Activated naive CD8-positive, alpha-beta T cell treated with anti-CD3 and anti-CD28 coated beads for 36 hours (primary cell): ENCODE measurements around the gene CACNA1H. TPM values are rescaled to one million over a fixed set of nuclear protein-coding genes. Genes with fewer than 3 reads are reported as not detected.
"Not testable (repeated sequence)": the region's sequence is repeated elsewhere in the genome, so short reads cannot be mapped to it uniquely, and the experiment has no call there.

ENCODE experiments used
- DNase-seq: peaks from one replicate; pipeline ENCODE4 v3.0.0; 2021
- H3K27ac Mint-ChIP-seq: one replicate; pipeline ENCODE4 v1.8.0; 2022; ENCODE audit warnings: mild to moderate bottlenecking, moderate library complexity, mixed read lengths
- H3K27me3 Mint-ChIP-seq: one replicate; pipeline ENCODE4 v1.8.0; 2022; ENCODE audit warnings: mild to moderate bottlenecking, mixed read lengths
- H3K36me3 Mint-ChIP-seq: one replicate; pipeline ENCODE4 v1.8.0; 2021; ENCODE audit warnings: mild to moderate bottlenecking, mixed read lengths
- H3K4me1 Mint-ChIP-seq: one replicate; pipeline ENCODE4 v1.8.0; 2021; ENCODE audit warnings: mixed read lengths
- H3K4me3 Mint-ChIP-seq: one replicate; pipeline ENCODE4 v1.8.0; 2022; ENCODE audit warnings: mild to moderate bottlenecking, moderate library complexity, mixed read lengths
- H3K9me3 Mint-ChIP-seq: one replicate; pipeline ENCODE4 v1.8.0; 2022; ENCODE audit warnings: mixed read lengths
- total RNA-seq, 2 experiments: library from RNA; stranded (reverse); gene quantifications; one replicate each; pipeline ENCODE4 v1.2.3, GENCODE V29; 2021

CACNA1H gene
- total RNA-seq, 2 experiments from 2014 or later = 0.32 to 0.35 TPM

DNA sequence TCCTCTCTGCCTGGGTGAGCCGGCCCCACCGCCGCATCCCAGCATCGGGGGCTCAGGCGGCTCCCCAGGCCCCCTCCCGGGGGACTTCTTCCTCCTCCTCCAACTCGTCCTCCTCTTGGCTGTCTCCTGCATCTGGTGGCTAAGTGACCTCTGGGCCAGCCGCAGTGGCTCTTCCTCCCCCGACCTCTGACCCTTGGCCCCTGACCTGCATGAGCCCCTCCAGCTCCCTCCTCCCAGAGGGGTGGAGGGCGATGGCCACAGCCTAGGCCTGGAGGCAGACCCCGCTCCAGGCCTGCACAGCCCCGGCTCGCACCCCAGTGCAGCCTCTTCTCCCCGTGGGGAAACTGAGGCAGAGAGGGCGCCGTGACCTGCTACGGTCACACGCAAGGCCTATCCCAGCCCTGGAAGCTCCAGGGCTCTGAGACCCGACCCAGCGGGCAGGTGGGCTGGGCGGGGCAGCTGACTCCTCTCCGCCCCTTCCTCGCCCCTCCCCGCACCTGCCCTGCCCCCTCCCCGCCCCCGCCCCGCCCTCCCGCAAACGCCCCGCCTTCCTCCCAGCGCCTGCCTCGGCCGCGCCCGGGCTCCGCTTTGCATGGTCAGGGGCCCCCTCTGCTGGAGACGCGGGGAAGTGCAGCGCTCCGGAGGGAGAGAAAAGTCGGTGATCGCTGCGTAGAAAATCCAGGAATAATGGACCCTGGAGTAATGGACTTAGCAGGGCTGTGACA is 96.3 kb downstream of the CACNA1H start:
- not testable (repeated sequence) for H3K9me3 Mint-ChIP-seq

DNA sequence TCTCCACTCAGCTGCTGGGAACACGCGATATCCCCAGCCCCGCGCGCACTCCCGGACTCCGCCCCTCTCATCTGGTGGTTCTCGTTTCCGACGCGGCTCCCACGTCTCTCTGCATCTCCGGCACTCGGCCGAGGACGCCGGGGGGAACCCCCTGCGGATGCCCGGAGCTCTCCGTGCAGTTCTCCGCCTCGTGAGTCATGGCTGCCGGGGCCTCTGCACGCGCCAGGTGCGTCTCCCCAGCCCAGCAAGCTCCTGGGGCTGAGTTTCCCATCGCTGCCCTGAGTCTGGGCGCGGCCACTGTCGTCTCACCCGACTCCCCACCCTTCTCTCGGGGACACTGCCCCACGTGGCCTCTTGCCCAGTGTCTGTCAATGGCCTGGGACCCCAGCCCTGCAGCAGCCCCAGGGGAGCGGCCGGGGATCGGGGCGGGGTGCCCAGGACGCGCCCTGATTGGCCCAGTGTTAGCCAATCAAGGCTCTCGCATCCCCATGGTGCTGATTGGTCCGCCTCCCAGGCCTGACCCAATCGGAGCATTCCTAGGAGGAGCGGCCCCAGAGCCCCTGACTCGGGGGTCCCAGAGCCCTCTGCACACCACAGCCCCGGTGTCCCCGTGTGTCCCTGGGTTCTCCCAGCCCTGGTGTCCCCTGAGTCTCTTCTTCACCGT is 100.9 kb downstream of the CACNA1H start:
- not testable (repeated sequence) for H3K27me3 Mint-ChIP-seq, H3K27ac Mint-ChIP-seq, H3K36me3 Mint-ChIP-seq, H3K4me3 Mint-ChIP-seq, H3K4me1 Mint-ChIP-seq, DNase-seq, H3K9me3 Mint-ChIP-seq

More for the DNA sequence above, 96.3 kb downstream of the CACNA1H start:
- DNase-seq, H3K27ac Mint-ChIP-seq, H3K4me1 Mint-ChIP-seq, H3K4me3 Mint-ChIP-seq, H3K36me3 Mint-ChIP-seq: not testable (repeated sequence)
- H3K27me3 Mint-ChIP-seq = peaks cover 24% of the 10 kb centered on the region

DNA sequence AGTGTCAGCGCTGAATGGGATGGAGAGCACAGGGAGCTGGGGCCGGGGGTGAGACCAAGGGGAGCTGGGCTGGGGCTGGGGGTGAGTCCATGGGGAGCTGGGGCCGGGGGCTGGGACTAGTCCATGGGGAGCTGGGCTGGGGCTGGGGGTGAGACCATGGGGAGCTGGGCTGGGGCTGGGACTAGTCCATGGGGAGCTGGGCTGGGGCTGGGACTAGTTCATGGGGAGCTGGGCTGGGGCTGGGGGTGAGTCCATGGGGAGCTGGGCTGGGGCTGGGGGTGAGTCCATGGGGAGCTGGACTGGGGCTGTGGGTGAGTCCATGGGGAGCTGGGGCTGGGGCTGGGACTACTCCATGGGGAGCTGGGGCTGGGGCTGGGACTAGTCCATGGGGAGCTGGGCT is 101.9 kb downstream of the CACNA1H start:
- H3K4me3 Mint-ChIP-seq = not testable (repeated sequence)

DNA sequence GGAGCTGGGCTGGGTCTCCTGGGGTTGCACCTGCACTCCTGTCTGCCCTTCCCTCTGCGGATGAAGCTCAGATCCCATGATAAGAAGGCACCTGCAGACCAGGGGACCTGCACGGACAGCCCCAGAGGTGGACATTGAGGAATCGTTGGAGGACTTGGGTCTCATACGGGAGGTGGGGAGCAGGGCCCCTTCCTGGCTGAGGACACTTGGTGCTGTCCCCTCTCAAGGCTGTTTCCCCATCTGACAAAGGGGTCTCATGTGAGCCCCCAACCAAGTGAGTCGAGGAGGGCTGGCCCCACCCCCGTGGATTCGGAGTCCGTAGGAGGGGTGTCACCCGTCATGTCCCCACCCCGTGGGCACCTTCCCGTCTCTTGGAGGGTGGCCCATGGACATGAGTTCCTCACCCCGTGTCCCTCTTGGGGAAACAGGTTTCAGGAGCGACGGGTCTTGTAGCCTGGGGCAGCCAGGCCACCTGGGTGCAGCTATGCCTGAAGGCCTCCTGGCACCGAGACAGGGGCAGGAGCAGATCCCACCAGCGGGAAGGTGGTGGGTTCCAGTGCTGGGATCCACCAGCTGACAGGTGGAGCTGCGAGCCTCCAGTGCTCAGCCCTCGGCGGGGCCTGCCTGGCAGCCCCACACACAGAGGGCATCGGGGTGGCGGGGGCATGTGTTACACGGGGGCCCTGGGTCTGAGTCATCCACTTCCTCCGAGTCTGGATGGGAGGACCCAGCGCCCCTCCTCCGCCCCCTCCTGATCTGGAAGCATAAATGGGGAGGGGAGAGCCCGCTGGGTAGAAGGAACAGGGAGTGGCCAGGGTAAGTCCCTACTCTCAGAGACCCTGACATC is 102.6 kb downstream of the CACNA1H start, which contains the start of gene TPSD1:
TSS of gene TPSD1 (plus strand) at position 794 of the 847 bp plus-strand sequence. CDS start 212 bp downstream, outside the sequence.
- H3K9me3 Mint-ChIP-seq, H3K27ac Mint-ChIP-seq, H3K4me3 Mint-ChIP-seq, H3K4me1 Mint-ChIP-seq, DNase-seq, H3K36me3 Mint-ChIP-seq: not testable (repeated sequence)
- peaks cover 18% of the 10 kb centered on the region for H3K27me3 Mint-ChIP-seq

More for the DNA sequence above, 101.9 kb downstream of the CACNA1H start:
- not testable (repeated sequence) for H3K4me1 Mint-ChIP-seq, H3K27ac Mint-ChIP-seq, DNase-seq, H3K36me3 Mint-ChIP-seq, H3K9me3 Mint-ChIP-seq
- H3K27me3 Mint-ChIP-seq = peaks cover 12% of the 10 kb centered on the region

DNA sequence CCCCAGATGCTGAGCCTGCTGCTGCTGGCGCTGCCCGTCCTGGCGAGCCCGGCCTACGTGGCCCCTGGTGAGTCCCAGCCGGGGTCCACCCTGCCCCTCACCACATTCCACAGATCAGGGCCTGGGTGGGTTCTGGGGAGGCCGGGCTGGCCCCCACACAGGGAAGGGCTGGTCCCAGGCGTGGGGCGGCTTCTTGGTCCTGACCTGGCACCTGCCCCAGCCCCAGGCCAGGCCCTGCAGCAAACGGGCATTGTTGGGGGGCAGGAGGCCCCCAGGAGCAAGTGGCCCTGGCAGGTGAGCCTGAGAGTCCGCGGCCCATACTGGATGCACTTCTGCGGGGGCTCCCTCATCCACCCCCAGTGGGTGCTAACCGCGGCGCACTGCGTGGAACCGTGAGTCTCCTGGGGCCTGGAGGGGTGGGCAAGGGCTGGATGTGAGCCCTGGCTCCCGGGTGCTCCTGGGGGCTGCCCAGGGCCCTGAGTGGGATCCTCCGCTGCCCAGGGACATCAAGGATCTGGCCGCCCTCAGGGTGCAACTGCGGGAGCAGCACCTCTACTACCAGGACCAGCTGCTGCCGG is 103.5 kb downstream of the CACNA1H start:
- H3K27me3 Mint-ChIP-seq = peaks cover 24% of the 10 kb centered on the region
- not testable (repeated sequence) for H3K4me3 Mint-ChIP-seq, DNase-seq, H3K4me1 Mint-ChIP-seq, H3K36me3 Mint-ChIP-seq, H3K9me3 Mint-ChIP-seq, H3K27ac Mint-ChIP-seq

DNA sequence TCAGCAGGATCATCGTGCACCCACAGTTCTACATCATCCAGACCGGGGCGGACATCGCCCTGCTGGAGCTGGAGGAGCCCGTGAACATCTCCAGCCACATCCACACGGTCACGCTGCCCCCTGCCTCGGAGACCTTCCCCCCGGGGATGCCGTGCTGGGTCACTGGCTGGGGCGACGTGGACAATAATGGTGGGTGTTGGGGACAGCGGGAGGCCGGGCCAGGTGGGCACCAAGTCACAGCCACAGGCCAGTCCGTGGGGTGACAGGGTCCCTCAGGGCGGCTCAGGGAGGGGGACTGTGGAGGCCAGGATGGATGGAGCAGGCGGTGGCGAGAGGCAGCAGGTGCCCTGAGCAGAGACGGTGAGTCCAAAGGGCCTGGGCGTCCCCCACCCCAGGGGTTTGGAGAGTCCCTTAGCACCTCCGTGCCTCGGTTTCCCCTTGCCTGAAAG is 104.0 kb downstream of the CACNA1H start:
- no peak overlapping the region for H3K27ac Mint-ChIP-seq
- no peak for DNase-seq
- H3K4me1 Mint-ChIP-seq = peaks cover 3% of the 10 kb centered on the region
- no peaks in the 10 kb centered on the region for H3K36me3 Mint-ChIP-seq
- H3K4me3 Mint-ChIP-seq = no peak overlapping the region
- peaks cover 28% of the 10 kb centered on the region for H3K27me3 Mint-ChIP-seq
- H3K9me3 Mint-ChIP-seq = no peaks in the 10 kb centered on the region

DNA sequence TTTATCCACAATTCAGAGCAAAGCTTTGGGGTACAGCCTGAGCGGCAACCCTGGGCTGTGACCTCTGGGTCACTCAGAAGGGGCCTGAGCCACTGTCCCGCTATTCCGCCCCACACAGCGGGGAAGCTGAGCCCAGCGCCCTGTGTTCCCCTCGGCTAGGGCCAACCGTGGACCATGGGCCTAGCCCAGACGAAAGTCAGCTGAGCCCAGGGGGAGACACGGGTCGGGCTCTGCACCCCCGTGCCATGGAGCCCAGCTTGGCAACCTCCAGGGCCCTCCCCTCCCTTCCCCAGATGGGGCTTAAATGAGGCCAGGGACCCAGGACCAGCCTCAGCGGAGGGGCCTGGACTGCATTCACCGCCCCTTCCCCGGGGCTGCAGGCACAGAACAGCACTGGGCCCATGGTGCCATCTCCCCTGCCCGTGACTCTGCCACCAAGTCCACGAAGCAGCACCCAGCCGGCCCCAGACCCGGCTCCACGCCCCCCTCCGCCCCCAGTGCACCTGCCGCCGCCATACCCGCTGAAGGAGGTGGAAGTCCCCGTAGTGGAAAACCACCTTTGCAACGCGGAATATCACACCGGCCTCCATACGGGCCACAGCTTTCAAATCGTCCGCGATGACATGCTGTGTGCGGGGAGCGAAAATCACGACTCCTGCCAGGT is 104.8 kb downstream of the CACNA1H start:
- H3K36me3 Mint-ChIP-seq = no peaks in the 10 kb centered on the region
- H3K27me3 Mint-ChIP-seq = peaks cover 34% of the 10 kb centered on the region

DNA sequence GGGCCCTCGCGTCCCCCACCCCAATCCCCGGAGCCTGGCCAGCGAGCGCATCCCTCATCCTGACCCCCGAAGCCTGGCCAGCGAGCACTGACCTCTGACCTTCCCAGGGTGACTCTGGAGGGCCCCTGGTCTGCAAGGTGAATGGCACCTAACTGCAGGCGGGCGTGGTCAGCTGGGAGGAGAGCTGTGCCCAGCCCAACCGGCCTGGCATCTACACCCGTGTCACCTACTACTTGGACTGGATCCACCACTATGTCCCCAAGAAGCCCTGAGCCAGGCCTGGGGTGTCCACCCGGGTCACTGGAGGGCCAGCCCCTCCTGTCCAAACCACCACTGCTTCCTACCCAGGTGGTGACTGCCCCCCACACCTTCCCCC is 105.3 kb downstream of the CACNA1H start:
- Mint-ChIP-seq H3K4me3 (no peak overlapping the region), H3K4me1 (peaks cover 3% of the 10 kb centered on the region), H3K27ac (no peak overlapping the region), H3K9me3 (no peaks in the 10 kb centered on the region), H3K27me3 (peaks cover 34% of the 10 kb centered on the region), H3K36me3 (no peaks in the 10 kb centered on the region)
- no peak for DNase-seq

More for the DNA sequence above, 104.8 kb downstream of the CACNA1H start:
- H3K4me1 Mint-ChIP-seq = peaks cover 3% of the 10 kb centered on the region
- no peaks in the 10 kb centered on the region for H3K9me3 Mint-ChIP-seq
- no peak overlapping the region for H3K27ac Mint-ChIP-seq
- no peak for DNase-seq
- no peak overlapping the region for H3K4me3 Mint-ChIP-seq

DNA sequence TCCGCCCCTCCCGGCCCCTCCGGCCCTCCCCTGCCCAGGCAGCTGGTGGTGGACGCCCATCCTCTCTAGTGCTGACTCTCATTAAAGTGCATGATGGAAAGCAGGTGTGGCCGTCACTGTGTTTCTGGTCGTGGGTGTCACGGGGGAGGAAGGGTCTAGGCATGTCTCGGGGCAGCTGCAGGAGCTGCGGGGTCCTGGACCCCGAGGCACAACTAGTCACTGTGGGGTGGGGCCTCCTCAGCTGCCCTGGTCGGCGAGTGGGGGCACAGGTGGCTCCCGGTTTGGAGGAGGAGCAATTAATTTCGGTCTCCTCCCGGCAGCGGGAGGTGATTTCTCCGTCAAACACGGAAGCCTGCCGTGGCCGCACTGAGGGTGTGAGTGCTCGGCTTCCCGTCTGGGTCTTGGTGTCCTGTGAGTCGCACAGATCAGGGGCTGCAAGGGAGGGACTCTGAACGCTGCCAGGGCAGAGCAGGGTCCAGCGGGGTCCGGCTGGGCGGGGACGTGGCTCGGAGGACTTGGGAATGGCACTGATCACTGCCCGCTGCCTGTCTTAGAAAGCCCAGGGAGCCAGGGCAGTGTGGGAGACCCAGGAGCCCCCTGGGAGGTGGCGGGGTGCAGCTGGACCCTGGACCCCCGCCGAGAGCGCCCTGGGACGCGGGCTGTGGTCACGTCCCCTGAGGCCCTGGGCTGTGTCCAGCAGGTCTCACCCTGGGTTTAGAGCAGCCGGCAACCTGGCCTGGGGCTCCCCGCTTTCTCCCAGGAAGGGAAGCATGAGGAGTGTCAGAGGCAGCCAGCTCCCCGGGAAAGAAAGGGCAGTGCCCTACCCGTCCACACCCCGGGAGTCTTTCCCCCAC is 106.2 kb downstream of the CACNA1H start:
- Mint-ChIP-seq H3K36me3 (no peaks in the 10 kb centered on the region), H3K9me3 (no peaks in the 10 kb centered on the region), H3K27me3 (peaks cover 34% of the 10 kb centered on the region), H3K27ac (no peak overlapping the region), H3K4me1 (peaks cover 3% of the 10 kb centered on the region), H3K4me3 (no peak overlapping the region)
- DNase-seq = no peak

DNA sequence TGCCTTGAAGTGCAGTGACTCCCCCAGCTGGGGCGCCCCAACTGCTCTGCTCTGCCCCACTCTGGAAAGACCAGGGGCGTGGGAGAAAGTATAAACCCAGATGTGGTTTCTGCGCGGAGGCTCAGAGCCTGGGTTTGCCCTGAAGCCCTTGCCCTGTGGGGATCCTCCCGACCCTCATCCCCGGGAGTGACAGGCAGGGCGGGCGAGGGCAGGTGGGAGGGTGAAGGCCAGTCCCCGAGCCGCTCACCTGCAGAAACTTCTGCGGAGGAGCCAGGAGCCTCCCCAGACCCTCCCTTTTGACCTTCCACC is 106.8 kb downstream of the CACNA1H start:
- H3K36me3 Mint-ChIP-seq = no peaks in the 10 kb centered on the region
- peaks cover 3% of the 10 kb centered on the region for H3K4me1 Mint-ChIP-seq
- H3K4me3 Mint-ChIP-seq = no peak overlapping the region
- H3K27me3 Mint-ChIP-seq = peaks cover 34% of the 10 kb centered on the region
- no peak for DNase-seq
- H3K9me3 Mint-ChIP-seq = peaks cover 3% of the 10 kb centered on the region
- H3K27ac Mint-ChIP-seq = no peak overlapping the region

DNA sequence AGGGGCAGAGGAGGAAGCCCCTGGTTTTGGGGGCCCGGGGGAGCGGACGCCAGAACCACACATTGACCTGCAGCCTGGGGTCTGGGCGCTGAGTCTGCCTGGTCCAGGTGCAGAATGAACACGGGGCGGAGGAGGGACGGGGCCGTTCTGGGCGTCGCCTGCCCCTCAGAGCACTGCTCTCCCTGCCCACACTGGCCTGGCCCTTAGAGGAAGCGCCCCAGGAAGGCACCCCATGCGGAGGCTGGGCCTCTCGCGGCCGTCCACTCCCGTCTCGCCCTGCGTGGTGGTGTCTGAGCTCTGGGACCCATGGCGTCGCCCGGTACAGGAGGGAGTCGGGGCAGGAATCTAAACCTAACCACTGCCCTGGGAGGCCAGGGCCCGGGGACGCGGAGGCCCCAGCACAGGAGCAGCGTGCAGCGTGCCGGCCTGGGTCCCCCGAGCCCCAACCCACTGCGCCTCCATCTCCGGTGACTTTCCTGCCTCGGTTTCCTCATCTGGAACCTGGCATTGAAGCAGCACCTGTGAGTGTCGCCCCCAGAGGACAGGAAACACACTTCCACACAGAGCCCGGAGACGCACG is 107.3 kb downstream of the CACNA1H start:
- Mint-ChIP-seq H3K4me3 (peak overlapping the region; percentile 50), H3K9me3 (peaks cover 3% of the 10 kb centered on the region), H3K4me1 (peaks cover 3% of the 10 kb centered on the region), H3K36me3 (no peaks in the 10 kb centered on the region), H3K27me3 (peaks cover 34% of the 10 kb centered on the region), H3K27ac (no peak overlapping the region)
- no peak for DNase-seq

DNA sequence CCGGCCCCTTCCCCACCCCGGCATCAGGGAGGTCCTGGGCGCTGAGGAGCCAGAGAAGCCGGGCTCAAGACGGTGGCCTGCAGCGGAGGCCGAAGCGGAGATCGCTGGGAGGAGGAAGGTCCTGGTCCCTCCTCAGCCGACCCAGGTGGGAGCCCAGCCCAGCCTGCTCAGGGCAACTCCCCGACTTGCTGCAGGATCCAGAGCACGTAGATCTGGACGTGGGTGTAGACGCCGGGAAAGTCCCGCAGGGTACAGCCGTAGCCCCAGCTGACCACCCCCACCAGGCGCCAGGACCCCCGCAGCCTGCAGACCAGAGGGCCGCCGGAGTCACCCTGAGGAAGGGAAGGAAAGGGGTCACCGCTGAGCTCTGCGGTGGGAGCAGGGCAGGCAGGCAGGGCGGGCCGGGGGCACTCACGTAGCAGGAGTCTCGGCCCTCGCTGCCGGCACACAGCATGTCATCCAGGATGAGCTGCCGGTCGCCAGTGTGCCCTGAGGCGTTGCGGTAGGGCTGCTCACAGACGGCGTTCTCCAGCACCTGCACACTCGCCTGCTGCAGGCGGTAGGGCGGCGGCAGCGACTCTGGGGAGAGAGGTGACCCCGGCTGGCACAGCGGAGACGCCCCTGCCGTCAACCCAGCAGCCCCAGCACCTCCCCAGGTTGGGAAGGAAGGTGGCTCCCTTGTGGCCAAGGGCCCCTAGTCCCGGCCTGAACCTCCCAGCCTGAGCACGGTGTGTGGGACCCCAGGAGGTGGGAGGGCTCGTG is 108.4 kb downstream of the CACNA1H start:
- H3K4me1 Mint-ChIP-seq = peaks cover 3% of the 10 kb centered on the region
- peaks cover 3% of the 10 kb centered on the region for H3K9me3 Mint-ChIP-seq
- peak overlapping the region; percentile 40 for H3K4me3 Mint-ChIP-seq
- H3K27ac Mint-ChIP-seq = no peak overlapping the region
- H3K27me3 Mint-ChIP-seq = peaks cover 34% of the 10 kb centered on the region
- no peak for DNase-seq
- no peaks in the 10 kb centered on the region for H3K36me3 Mint-ChIP-seq

DNA sequence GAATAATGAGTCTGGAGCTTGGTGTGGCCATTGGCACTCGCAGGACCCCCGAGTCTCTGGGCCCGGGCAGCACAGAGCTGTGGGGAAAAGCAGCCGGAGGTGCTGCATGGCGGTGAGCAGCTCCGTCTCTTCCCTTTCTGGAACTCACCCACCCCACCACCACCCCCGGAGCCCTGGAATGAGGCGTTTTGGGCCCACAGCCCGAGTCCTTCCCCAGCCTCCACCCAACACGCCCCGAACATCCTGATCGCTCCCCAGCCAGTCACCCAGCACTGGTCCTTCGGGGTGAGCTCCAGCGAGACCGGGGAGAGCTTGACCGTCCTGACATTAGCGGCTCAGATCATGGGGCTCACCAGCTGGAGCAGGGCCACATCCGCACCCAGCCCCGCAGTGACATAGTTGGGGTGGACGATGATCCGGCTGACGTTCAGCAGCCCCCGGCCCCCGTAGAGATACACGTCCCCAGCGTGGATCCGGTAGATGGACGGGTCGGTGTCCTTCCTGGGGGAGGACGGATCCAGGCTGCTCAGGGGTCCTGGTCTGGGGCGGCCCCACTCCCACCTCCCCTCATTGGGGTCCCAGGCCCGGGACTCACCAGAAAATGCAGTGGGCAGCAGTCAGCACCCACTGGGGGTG is 109.4 kb downstream of the CACNA1H start:
- H3K27ac Mint-ChIP-seq = no peak overlapping the region
- H3K4me3 Mint-ChIP-seq = no peak overlapping the region
- no peak for DNase-seq
- peaks cover 3% of the 10 kb centered on the region for H3K9me3 Mint-ChIP-seq
- H3K36me3 Mint-ChIP-seq = no peaks in the 10 kb centered on the region
- H3K27me3 Mint-ChIP-seq = peaks cover 30% of the 10 kb centered on the region
- H3K4me1 Mint-ChIP-seq = peaks cover 3% of the 10 kb centered on the region
